AG04449 (cell line): ENCODE measurements around the gene C1S.

Source experiments
- CTCF ChIA-PET: fragments of 350-600 bp; formaldehyde crosslinking; extraction: SDS; loops from one replicate; lab custom pipeline; 2021; ENCODE audit warnings: antibody characterized with exemption; lab: Yijun Ruan, JAX
- POLR2A ChIA-PET: fragments of 400-600, 350-600 bp; formaldehyde crosslinking; extraction: SDS; loops from one replicate; lab custom pipeline; 2020; ENCODE audit warnings: antibody characterized with exemption, inconsistent platforms; lab: Yijun Ruan, JAX
- DNase-seq: peaks from one replicate; pipeline ENCODE4 v3.0.0-alpha.2; 2010; ENCODE audit warnings: low read depth, low spot score
- H3K4me3 ChIP-seq: 2 replicates; pipeline ENCODE4 v1.5.1; 2011; ENCODE audit warnings: low read depth, mild to moderate bottlenecking, control low read depth, low read length
- TF ChIP-seq, protein P1 (sequence below): IDR thresholded peaks from one replicate; pipeline ENCODE4 v1.5.1; 2011; ENCODE audit warnings: mild to moderate bottlenecking, moderate library complexity, low read length, control low read depth, inconsistent platforms; ENCODE audit not compliant: insufficient read depth; ENCODE audit errors: missing control alignments

C1S gene

GRCh38 chr12:7083125-7083524 lies 22.6 kb downstream of the C1S start:
- DNase-seq = no peak
- ChIA-PET POLR2A (no interaction called here), CTCF (interaction anchor here (1.0 kb wide), 1 partner anchor 10 kb away, joined by 7 read pairs; no protein-coding TSS in a partner anchor)
- H3K4me3 ChIP-seq = no peak overlapping the region
- TF ChIP-seq, protein P1, sequence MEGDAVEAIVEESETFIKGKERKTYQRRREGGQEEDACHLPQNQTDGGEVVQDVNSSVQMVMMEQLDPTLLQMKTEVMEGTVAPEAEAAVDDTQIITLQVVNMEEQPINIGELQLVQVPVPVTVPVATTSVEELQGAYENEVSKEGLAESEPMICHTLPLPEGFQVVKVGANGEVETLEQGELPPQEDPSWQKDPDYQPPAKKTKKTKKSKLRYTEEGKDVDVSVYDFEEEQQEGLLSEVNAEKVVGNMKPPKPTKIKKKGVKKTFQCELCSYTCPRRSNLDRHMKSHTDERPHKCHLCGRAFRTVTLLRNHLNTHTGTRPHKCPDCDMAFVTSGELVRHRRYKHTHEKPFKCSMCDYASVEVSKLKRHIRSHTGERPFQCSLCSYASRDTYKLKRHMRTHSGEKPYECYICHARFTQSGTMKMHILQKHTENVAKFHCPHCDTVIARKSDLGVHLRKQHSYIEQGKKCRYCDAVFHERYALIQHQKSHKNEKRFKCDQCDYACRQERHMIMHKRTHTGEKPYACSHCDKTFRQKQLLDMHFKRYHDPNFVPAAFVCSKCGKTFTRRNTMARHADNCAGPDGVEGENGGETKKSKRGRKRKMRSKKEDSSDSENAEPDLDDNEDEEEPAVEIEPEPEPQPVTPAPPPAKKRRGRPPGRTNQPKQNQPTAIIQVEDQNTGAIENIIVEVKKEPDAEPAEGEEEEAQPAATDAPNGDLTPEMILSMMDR = no peak

DNA sequence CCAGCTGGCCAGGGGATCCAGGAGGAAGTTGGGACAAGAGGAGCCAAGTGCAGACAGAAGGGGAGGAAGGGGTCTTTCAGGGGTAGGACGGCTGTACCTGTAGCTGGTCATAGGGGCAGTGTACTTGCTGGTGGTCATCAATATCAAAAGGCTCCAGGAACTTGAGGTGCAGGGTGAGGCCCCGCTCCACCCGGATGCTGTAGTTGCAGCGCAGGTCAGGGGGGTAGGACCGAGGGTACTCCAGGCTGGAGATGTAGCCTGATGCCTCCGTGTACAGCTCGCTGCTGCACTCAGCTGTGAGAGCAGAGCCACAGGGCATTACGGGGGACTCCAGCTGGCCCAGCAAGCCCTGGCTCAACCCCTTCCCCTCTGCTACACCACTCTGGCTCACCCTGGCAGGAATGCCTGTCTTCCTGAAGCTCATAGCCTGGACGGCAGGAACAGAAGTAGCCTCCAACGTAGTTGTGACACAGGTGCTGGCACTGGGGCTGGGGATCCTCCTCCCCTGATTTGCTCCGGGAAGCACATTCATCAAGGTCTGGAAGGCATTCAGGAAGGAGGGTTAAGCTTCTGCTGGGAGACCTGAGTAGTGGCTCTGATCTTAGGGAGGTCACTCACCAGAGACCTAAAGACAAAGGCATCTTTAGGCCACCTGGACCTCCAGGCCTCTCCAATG lies 28.8 kb downstream of the C1S start:
- POLR2A ChIA-PET = no interaction called here
- TF ChIP-seq, protein P1 = no peak
- no peak overlapping the region for H3K4me3 ChIP-seq
- no peak for DNase-seq
- CTCF ChIA-PET = interaction anchor here (1.0 to 6.5 kb wide), 8 partner anchors 10 to 123 kb away, joined by 3 to 79 read pairs (median 3); partner anchors contain the start of gene C1S

- H3K4me3 ChIP-seq = no peak overlapping the region; the same call in 1 of the 2 replicates
- ChIA-PET CTCF (interaction anchor here (1.0 to 7.9 kb wide), 9 partner anchors 9 to 146 kb away, joined by 3 to 96 read pairs (median 4); partner anchors contain the start of genes C12orf57, C1RL and C1S), POLR2A (no interaction called here)
- TF ChIP-seq, protein P1 = no peak
- DNase-seq = no peak
Measured at GRCh38 chr12:7090222-7090998, 29.9 kb downstream of the C1S start.

DNA sequence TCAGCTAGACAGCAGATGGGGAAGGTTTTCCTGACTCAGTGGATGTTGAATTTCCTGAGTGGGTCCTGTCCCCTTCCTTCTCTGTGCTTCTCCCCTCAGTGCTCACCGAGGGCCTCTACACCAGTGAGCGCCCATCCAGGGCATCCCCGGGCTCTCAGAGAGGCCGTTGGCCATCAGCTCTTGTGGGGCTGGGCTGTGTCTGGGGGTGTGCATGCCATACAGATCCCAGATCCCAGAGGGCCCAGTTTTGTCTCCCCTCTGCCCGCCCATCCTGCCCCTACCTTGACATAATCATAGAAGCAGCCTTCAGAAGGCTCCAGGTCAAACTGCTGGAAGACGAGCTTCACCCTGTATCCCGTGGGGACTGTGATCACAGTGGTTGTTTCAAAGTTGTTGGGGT lies 30.7 kb downstream of the C1S start:
- peak overlapping the region; percentile 66 for H3K4me3 ChIP-seq
- ChIA-PET POLR2A (no interaction called here), CTCF (interaction anchor here (0.8 to 7.9 kb wide), 8 partner anchors 12 to 146 kb away, joined by 3 to 96 read pairs (median 5); partner anchors contain the start of genes C12orf57, C1RL, C1S and LPCAT3)
- TF ChIP-seq, protein P1 = no peak
- no peak for DNase-seq

DNA sequence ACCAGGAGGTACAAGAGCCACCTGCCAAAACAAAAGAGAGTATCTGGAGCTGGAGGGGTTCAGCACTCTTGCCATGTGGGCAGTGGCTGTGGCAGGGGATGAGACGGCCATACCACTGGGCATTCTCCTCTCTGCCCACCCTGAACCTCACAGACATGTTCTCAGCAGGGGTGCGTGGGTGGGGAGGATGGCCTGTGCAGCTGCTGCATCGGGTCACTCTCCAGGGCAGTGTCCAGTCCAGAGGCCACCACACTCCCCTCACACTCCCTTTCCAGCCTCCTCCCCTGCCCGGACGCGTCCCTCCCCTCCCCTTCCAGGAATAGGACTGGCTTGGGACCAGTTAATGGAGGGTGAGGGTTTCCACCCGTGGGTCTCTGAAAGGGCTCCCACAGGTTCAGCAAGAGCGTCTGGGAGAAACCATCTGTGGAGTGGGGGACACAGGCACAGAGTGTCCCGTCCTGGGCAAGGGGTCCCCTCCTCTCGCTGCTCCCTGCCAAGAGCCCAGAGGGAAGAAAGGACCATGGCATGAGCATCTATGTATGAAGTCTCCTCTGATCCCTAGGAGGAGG lies 31.2 kb downstream of the C1S start:
- peak overlapping the region; percentile 66 for H3K4me3 ChIP-seq
- POLR2A ChIA-PET = no interaction called here
- CTCF ChIA-PET = interaction anchor here (0.8 to 7.9 kb wide), 23 partner anchors 11 to 147 kb away, joined by 3 to 127 read pairs (median 6); partner anchors contain the start of genes C12orf57, C1RL, C1S and LPCAT3
- no peak for DNase-seq
- TF ChIP-seq, protein P1 = no peak
